GM23338 (cell line): ENCODE data around the gene GADD45A. TPM values are rescaled to one million over a fixed set of nuclear protein-coding genes. Genes with fewer than 3 reads are reported as not detected.

ENCODE experiments used
- ATAC-seq: fragments of 200-7000 bp; cut with Tn5 transposase; 3 replicates; pipeline ENCODE4 v1.9.1; 2020
- DNase-seq: peaks from one replicate; pipeline ENCODE4 v3.0.0-alpha.2; 2015; ENCODE audit warnings: low spot score
- H2AFZ ChIP-seq: fragments of 200-600 bp; sonication (generic); 2 replicates; pipeline ENCODE4 v1.8.0; 2016; ENCODE audit warnings: antibody characterized with exemption, mild to moderate bottlenecking, moderate library complexity
- H3F3A ChIP-seq: fragments of 200-600 bp; sonication (generic); replicated peaks from 2 replicates; pipeline ENCODE4 v1.8.0; 2017; ENCODE audit warnings: antibody characterized with exemption, mixed run types, low read depth
- H3K27ac ChIP-seq: fragments of 200-600 bp; sonication (generic); 2 replicates; pipeline ENCODE4 v1.6.1; 2016; ENCODE audit warnings: low read depth
- H3K27me3 ChIP-seq: fragments of 200-600 bp; sonication (generic); 2 replicates; pipeline ENCODE4 v1.8.0; 2016; ENCODE audit warnings: mild to moderate bottlenecking, mixed run types, moderate library complexity; ENCODE audit not compliant: insufficient read depth
- H3K36me3 ChIP-seq: fragments of 200-600 bp; sonication (generic); 2 replicates; pipeline ENCODE4 v1.8.0; 2016; ENCODE audit warnings: mild to moderate bottlenecking; ENCODE audit not compliant: insufficient read depth
- H3K4me1 ChIP-seq: fragments of 200-600 bp; sonication (generic); 2 replicates; pipeline ENCODE4 v1.8.0; 2016; ENCODE audit warnings: mild to moderate bottlenecking, moderate library complexity; ENCODE audit not compliant: insufficient read depth
- H3K4me2 ChIP-seq: fragments of 200-600 bp; sonication (generic); 2 replicates; pipeline ENCODE4 v1.7.1; 2017; ENCODE audit warnings: mixed run types
- H3K4me3 ChIP-seq: fragments of 200-600 bp; sonication (generic); 2 replicates; pipeline ENCODE4 v1.6.1; 2016; ENCODE audit warnings: mixed run types
- H3K79me2 ChIP-seq: fragments of 200-600 bp; sonication (generic); replicated peaks from 2 replicates; pipeline ENCODE4 v1.8.0; 2017; ENCODE audit warnings: mild to moderate bottlenecking; ENCODE audit not compliant: insufficient read depth
- H3K9me2 ChIP-seq: fragments of 200-600 bp; sonication (generic); 2 replicates; pipeline ENCODE4 v1.8.0; 2017; ENCODE audit not compliant: insufficient read depth
- H4K20me1 ChIP-seq: fragments of 200-600 bp; sonication (generic); replicated peaks from 2 replicates; pipeline ENCODE4 v1.8.0; 2017; ENCODE audit warnings: mild to moderate bottlenecking; ENCODE audit not compliant: insufficient read depth
- H3K27ac Mint-ChIP-seq: 2 replicates; pipeline ENCODE4 v1.8.0; 2020; ENCODE audit warnings: inconsistent platforms, mild to moderate bottlenecking, moderate library complexity, mixed read lengths
- H3K27me3 Mint-ChIP-seq: 3 replicates; pipeline ENCODE4 v1.8.0; 2022; ENCODE audit warnings: low read depth, mild to moderate bottlenecking, moderate library complexity, mixed read lengths, inconsistent platforms; ENCODE audit not compliant: insufficient read depth, poor library complexity
- H3K36me3 Mint-ChIP-seq: 3 replicates; pipeline ENCODE4 v1.8.0; 2021; ENCODE audit warnings: low read depth, mild to moderate bottlenecking, inconsistent platforms, moderate library complexity, mixed read lengths
- H3K4me1 Mint-ChIP-seq: 3 replicates; pipeline ENCODE4 v1.8.0; 2020; ENCODE audit warnings: mild to moderate bottlenecking, inconsistent platforms, mixed read lengths
- H3K4me3 Mint-ChIP-seq: 3 replicates; pipeline ENCODE4 v1.8.0; 2021; ENCODE audit warnings: moderate library complexity, mild to moderate bottlenecking, inconsistent platforms, mixed read lengths
- H3K9me3 Mint-ChIP-seq: 3 replicates; pipeline ENCODE4 v1.8.0; 2020; ENCODE audit warnings: moderate library complexity, mild to moderate bottlenecking, inconsistent platforms, mixed read lengths
- CREB1 ChIP-seq: fragments of 250-450 bp; sonication (Bioruptor Pico); IDR thresholded peaks from 2 replicates; pipeline ENCODE4 v1.5.0; 2020; ENCODE audit warnings: low read depth, mild to moderate bottlenecking, moderate library complexity
- CTCF ChIP-seq, 2 experiments: fragments of 200-600 bp in 1 of 2; sonication (generic) in 1 of 2; conservative IDR thresholded peaks; 2 replicates each; pipeline versions ENCODE4 v1.5.1 to v1.6.1; 2016 to 2017; ENCODE audit warnings: antibody characterized with exemption in 2 of 2, low read depth in 2 of 2, mild to moderate bottlenecking in 2 of 2, moderate library complexity in 1 of 2
- EZH2phosphoT487 ChIP-seq: fragments of 200-600 bp; sonication (generic); IDR thresholded peaks from one replicate; pipeline ENCODE4 v1.8.1; 2018; ENCODE audit warnings: antibody characterized with exemption; ENCODE audit not compliant: unreplicated experiment
- JUNB ChIP-seq: IDR thresholded peaks from one replicate; pipeline ENCODE4 v1.6.1; 2016; ENCODE audit warnings: antibody characterized with exemption; ENCODE audit not compliant: unreplicated experiment
- NANOG ChIP-seq: IDR thresholded peaks from 2 replicates; pipeline ENCODE4 v1.6.1; 2016; ENCODE audit warnings: antibody characterized with exemption, borderline replicate concordance
- POLR2AphosphoS5 ChIP-seq: IDR thresholded peaks from 2 replicates; pipeline ENCODE4 v1.6.1; 2016; ENCODE audit warnings: antibody characterized with exemption, low read depth
- ZNF114 ChIP-seq: fragments of 250-450 bp; sonication (Bioruptor Pico); IDR thresholded peaks from 2 replicates; pipeline ENCODE4 v1.5.0; 2020; ENCODE audit warnings: mild to moderate bottlenecking, moderate library complexity
- ZNF331 ChIP-seq: fragments of 250-450 bp; sonication (Bioruptor Pico); IDR thresholded peaks from 2 replicates; pipeline ENCODE4 v1.5.0; 2020; ENCODE audit warnings: low read depth, mild to moderate bottlenecking, moderate library complexity
- ZNF462 ChIP-seq: fragments of 250-450 bp; sonication (Bioruptor Pico); IDR thresholded peaks from 2 replicates; pipeline ENCODE4 v1.5.0; 2020; ENCODE audit warnings: mild to moderate bottlenecking, moderate library complexity
- polyA plus RNA-seq: library from polyadenylated mRNA; unstranded; fragments of >200 nt; fragmentation: Nextera tagmentation; extraction: Ambion mirVana; gene quantifications from 2 replicates; pipeline ENCODE4 v1.2.1, GENCODE V29; 2016
- total RNA-seq: library from RNA; depleted of rRNA; stranded (reverse); fragments of >200 nt; shearing (Covaris generic); gene quantifications from 2 replicates; pipeline ENCODE4 v1.2.3, GENCODE V29; 2014

Gene GADD45A
- total and polyA plus RNA-seq, 2 experiments from 2014 or later = 25.9 to 39.5 TPM

DNA sequence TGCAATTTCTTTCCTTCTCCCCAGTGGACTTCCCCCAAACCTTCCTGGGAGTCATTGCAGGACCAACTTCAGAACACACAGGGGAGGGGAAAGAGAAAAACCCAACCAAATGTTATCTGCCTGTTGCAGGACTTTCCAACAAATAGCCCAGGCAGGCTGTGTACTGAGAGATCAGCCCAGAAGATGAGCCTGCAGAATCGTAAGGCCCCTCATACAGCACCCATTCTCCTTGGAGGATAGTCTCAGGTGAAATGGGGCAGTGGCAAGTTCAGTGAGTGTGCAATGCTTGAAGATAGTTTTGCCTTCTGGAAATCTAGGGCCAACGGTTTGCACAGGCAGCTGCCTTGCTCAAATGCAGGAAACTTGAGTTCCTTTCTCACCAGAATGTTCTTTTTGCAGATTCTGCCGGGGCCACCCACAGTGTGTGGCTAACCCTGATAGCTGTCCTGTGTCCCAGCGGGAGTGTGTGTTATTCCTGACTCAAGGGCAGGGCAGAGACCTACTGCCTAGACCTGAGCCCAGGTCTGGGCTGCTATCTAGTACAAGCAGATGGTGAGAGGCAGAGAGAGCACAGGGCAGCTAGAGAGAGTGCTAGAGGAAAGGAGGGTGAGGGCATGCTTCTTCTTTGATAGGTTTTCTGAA, 48.8 kb downstream of the GADD45A start:
- no peak for TF ChIP-seq POLR2AphosphoS5
- no peak for TF ChIP-seq EZH2phosphoT487
- no peak for TF ChIP-seq ZNF114
- no peak for TF ChIP-seq CREB1 (CRISPR knock-in tag)
- peaks cover 20% of the 10 kb centered on the region; the same call in 1 of the 2 replicates for H3K4me1 ChIP-seq
- H4K20me1 ChIP-seq = no peaks in the 10 kb centered on the region
- no peak overlapping the region for H2AFZ ChIP-seq
- no peaks in the 10 kb centered on the region for H3F3A ChIP-seq
- peaks cover 2% of the 10 kb centered on the region for H3K27me3 Mint-ChIP-seq
- H3K36me3 Mint-ChIP-seq = no peaks in the 10 kb centered on the region
- H3K4me1 Mint-ChIP-seq = peaks cover 32% of the 10 kb centered on the region
- H3K4me2 ChIP-seq = no peak overlapping the region
- H3K27ac ChIP-seq = no peak overlapping the region
- no peak overlapping the region for H3K4me3 ChIP-seq
- no peaks in the 10 kb centered on the region for H3K36me3 ChIP-seq
- H3K9me2 ChIP-seq = 0 out of 2 replicates have a peak, but pooled peaks cover 3% of the 10 kb centered on the region
- H3K79me2 ChIP-seq = no peaks in the 10 kb centered on the region
- H3K9me3 Mint-ChIP-seq = no peaks in the 10 kb centered on the region
- H3K4me3 Mint-ChIP-seq = no peak overlapping the region
- peak overlapping the region; percentile 70; the same call in 1 of the 2 replicates for H3K27ac Mint-ChIP-seq
- no peaks in the 10 kb centered on the region for H3K27me3 ChIP-seq
- DNase-seq (no peak), ATAC-seq (peak; percentile 61)

DNA sequence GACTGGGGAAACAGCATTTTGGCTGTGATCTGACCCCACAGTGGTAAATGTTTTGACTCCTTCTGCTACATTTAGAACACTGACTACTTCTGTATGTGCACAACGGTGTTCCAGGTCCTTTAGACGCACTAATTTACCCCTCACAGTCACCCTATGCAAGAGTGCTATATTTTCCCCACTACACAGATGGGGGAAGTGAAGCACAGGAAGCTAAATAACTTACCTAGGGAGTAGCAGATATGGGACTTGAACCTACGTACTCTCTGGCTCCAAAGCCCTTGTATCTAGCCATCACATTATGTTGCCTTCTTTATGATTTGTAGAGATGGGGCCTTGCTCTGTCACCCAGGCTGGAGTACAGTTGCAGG, 49.3 kb downstream of the GADD45A start:
- H3K9me2 ChIP-seq = 0 out of 2 replicates have a peak, but pooled peaks cover 3% of the 10 kb centered on the region
- no peaks in the 10 kb centered on the region for H4K20me1 ChIP-seq
- H3K4me3 ChIP-seq = no peak overlapping the region
- no peaks in the 10 kb centered on the region for H3K36me3 Mint-ChIP-seq
- TF ChIP-seq ZNF462 (CRISPR knock-in tag) (no peak), ZNF331 (CRISPR knock-in tag) (no peak), CREB1 (CRISPR knock-in tag) (no peak), CTCF (conservative IDR thresholded peaks at IDR 0.05; ENCODE audit: low read depth in 2 of 2) (no peak), POLR2AphosphoS5 (no peak), NANOG (no peak), EZH2phosphoT487 (no peak), JUNB (no peak)
- H3K79me2 ChIP-seq = no peaks in the 10 kb centered on the region
- H3K4me1 Mint-ChIP-seq = peaks cover 32% of the 10 kb centered on the region
- H2AFZ ChIP-seq = no peak overlapping the region
- no peaks in the 10 kb centered on the region for H3K9me3 Mint-ChIP-seq
- no peak overlapping the region for H3K27ac Mint-ChIP-seq
- H3K27ac ChIP-seq = no peak overlapping the region
- no peak for DNase-seq
- no peak for ATAC-seq
- H3K27me3 Mint-ChIP-seq = peaks cover 2% of the 10 kb centered on the region
- H3K4me2 ChIP-seq = no peak overlapping the region
- H3F3A ChIP-seq = no peaks in the 10 kb centered on the region
- H3K4me3 Mint-ChIP-seq = no peak overlapping the region
- H3K4me1 ChIP-seq = peaks cover 20% of the 10 kb centered on the region; the same call in 1 of the 2 replicates
- no peaks in the 10 kb centered on the region for H3K36me3 ChIP-seq
- no peaks in the 10 kb centered on the region for H3K27me3 ChIP-seq
